GM18508 (cell line): Measurements from ENCODE around the gene SLC7A6OS.

Source experiments
- ATAC-seq: cut with Tn5 transposase; IDR thresholded peaks from one replicate; pipeline ENCODE4 v1.9.1; 2021; ENCODE audit warnings: moderate number of reproducible peaks; ENCODE audit not compliant: insufficient read depth, unreplicated experiment

The SLC7A6OS gene

DNA sequence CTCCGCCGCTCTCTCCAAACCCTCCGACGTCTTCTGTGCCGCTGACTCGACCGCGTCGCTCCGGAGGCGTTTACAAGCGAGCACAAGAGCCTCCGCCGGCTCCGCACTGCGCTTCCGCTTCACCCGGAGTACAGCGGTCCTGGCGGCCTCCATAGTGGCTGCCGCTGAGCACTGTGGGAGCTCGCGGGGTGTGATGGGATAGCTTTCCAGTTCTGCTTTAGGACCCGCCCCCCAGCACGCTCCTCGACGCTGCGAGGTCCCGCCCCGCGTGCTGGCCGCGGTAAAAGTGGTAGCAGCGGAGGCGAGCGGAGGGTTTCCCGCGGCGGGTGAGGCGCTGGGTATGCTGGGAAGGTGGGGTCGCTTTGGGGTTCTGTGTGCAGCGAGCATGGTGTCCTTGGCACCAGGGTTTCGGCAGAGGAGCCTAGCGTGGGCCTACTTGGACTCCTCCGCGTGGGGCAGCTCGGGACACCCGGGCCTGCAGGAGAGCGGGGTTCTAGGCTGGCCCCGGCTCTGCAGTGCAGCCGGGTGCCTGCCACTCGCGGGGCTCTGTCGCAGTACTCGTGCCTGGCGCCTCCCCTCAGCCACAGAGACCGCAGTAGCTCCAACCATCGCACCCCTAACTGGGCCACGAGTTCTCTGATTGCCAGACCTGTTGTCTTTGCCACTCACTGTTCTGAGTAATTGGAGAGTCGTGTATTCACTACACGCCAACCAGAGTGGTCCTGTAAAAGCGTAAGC, at the start of gene SLC7A6OS, which contains the start of gene PRMT7:
SLC7A6OS (minus strand) TSS at position 173 of the 738 bp plus-strand sequence; CDS start at position 153, 20 bp downstream.
PRMT7 (plus strand) TSS at position 246 of the 738 bp plus-strand sequence. CDS start 4,961 bp downstream, outside the sequence.
- peak; percentile 78 for ATAC-seq

DNA sequence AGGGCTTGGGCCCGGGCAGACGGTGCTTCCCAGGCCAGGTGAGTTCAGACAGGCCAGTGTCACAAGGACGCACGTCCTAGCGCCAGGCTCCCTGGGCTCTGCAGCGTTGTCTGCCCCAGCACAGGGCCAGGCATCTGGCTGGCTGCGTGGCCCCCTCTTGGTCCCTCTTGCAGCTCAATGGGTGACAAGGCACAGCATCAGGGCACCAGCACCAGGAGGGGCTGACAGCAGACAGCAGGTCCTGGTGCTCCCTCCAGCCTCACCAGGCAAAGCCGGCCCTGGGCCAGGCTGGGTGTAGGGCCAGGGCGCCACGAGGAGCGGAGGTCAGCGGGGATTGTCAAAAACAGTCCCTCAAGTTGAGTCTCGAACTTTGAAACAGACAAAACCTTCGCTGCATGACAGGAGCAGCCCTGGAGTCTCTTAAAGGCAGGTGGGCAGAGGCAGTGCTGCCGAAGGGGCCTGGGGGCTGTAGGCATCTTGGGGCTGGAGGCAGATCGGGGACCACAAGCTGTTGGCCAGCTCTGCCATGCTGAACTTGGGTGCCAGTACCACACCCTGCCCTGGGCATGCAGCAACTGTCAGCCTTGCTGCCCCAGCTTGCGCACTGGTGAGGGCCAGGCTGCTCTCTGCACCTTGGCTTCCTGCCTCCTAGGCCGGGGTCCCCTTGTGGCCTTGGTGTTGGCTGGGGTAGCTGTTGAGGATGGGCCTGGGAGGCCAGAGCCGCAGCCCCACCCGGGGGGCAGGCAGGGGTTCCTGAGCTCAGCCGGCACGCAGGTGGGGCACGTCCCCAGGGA, 48.8 kb upstream of the SLC7A6OS start:
- no peak for ATAC-seq

GRCh38 chr16:68358951-68359350, 48.2 kb upstream of the SLC7A6OS start:
- no peak for ATAC-seq

GRCh38 chr16:68357923-68358322, 47.2 kb upstream of the SLC7A6OS start:
- no peak for ATAC-seq

DNA sequence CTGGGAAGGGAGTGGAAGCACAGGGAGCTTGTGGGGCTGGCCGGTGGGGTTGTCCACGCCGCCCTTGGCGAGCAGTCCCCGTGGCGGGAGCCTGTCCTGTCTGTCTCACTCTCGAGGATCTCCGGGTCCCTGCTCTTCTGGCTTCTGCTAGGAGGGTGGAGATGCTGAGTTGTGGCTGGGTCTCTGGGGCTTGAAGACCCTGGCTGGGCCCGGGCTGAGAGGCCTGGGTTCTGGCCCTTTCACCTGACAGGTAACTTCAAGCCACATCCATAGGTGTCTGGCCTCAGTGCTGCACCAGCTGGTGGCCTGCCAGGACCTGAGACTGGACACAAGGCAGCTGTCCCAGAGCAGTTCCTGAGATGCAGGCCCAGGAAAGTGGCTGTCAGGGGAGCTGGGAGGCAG, 46.8 kb upstream of the SLC7A6OS start:
- ATAC-seq: no peak

DNA sequence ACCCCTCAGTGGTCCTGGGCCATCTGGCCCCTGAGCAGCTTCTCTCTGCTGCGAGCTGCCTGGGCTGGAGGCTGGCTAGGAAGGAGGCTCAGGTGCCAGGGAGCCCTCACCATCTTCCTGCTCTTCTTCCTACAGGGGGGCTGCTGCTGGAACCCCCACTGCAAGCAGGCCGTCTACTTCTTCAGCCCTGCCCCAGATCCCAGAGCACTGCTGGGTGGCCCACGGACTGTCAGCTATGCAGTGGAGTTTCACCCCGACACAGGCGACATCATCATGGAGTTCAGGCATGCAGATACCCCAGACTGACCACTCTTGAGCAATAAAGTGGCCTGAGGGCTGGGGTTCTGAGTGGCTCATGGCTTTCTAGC, 46.2 kb upstream of the SLC7A6OS start:
- ATAC-seq: no peak

GRCh38 chr16:68356249-68356918, 45.6 kb upstream of the SLC7A6OS start:
- peak; percentile 73 for ATAC-seq

DNA sequence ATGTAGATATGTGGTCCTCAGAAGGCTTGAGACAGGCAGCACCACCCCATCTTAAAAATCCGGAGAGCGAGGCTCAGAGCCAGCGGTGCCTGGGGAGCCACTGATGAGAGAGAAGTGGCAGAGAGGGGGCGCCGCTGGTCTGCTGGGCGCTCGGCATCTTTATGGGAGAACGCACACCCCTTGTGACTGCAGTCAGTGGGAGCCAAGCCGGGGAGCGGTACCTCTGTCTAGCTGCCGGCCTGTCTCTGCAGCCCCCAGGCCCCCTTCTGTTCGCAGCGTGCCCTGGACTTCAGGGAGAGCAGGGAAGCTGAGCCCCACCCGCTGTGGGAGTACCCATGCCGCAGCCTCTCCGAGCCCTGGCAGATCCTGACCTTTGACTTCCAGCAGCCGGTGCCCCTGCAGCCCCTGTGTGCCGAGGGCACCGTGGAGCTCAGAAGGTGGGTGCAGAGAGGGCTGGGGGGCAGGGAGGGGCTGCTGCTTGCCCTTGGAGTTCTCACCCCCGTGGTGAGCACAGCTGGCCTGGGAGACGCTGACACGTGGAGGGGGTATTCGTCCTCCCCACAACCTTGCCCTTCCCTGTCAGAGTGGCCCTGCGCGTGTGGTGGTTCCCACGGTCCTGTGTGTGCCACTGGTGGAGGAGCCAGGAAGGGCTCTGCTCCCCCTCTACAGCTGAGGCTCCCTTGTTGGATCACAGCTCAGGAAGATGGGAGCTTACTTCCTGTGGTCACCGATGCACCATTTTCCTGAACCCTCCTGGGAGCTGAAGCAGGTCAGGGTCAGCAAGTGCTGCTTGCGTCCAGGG, 44.9 kb upstream of the SLC7A6OS start:
- no peak for ATAC-seq

DNA sequence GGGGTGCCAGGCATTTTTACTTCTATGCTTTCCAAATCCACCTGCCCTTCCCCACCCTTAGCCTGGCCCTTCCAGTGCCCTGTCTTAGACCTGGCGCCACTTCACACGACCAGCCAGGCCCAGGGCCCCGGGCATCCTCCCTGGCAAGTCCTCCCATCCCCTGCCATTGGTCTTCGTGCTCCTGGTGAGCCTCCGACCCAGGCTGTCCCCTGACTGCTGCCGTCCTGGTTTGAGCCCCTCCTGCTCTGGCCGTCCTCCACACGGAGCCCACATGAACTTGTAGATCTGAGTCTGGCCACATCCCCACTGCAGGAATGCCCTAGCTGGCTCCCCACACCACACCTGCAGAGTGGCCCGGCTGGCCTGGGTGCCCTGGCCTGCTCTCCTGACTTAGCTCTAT, 44.1 kb upstream of the SLC7A6OS start:
- ATAC-seq: no peak

- no peak for ATAC-seq
Measured at GRCh38 chr16:68353366-68353765, 42.6 kb upstream of the SLC7A6OS start.

DNA sequence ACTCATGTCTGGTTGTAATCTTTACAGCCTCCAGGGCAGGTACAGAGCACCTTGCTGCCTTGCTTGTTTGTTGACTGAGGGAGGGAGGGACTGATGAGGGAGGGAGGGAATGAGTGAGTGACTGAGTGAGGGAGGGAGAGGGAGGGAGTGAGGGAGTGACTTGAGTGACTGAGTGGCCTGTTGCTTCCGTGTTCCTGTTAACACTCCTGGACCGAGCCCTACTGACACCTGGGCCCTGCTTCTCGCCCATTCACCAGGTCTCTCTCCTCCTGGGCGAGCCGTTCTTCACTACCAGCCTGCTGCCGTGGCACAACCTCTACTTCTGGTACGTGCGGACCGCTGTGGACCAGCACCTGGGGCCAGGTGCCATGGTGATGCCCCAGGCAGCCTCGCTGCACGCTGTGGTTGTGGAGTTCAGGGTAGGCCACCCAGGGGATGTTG, 41.3 kb upstream of the SLC7A6OS start:
- no peak for ATAC-seq

DNA sequence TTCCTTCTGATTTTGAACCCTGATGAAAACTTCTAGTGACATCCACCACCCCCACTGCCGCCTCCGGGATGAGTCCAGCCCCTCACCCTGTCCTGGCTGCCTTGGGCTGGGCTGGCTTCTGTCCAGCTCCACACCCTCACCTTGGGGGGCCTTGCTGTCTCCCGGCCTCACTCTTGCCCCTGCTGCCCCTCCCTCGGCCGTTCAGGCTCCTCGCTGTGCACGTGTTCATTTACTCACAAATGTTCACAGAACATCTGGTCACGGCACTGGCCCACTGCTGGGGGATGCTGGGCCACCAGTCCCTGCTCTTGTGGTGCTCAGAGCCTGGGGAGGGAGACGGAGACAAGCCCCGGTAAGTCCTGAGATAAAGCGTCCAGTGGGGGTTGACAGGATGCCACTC, 40.7 kb upstream of the SLC7A6OS start:
- ATAC-seq: no peak

DNA sequence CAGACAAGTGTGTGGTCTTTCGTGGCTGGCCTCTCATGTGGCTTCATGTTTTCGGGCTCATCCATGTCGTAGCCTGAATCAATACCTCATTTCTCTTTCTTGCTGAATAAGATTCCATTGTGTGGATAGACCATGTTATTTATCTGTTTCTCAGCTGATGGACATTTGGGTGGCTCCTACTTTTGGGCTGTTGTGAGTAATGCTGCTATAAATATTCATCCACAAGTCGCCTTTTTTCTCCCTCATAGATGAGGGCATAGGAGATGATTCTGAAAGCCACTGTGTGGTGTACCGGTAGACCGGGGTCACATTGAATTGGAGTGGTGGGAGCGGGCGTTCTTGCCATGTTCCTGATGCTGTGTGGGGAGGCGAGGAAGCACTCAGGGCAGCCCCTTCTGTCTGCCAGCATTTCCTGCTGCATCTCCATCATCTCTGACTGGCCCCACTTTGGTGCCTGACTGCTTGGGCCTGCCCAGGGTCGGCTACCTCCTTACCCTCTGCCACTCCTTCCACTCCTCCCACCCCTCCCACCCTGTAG, 40.1 kb upstream of the SLC7A6OS start:
- ATAC-seq: no peak

DNA sequence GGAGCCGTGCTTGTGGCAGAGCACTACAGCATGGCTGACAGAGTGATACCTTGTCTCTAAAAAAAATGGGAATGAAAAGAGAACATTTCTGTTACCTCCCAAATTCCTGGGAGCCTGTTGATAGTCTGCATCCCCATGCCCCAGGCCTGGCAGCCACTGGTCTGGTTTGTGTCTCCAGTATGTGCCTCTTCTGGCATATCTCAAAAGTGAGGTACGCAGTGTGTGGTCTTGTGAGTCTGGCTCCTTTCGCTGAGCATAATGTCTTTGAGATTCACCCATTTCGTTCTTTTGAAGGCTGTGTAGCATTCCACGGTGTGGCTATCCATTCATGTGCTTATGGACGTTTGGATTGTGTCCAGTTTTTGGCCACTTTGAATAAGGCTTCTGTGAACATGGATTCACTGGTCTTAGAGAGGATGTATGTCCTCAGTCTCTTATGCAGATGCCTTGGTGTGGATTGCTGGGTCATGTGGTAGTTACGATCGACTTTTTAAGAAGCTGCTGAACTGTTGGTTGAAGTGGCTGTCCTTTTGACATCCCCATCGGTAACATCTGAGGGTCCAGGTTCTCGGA, 39.2 kb upstream of the SLC7A6OS start:
- no peak for ATAC-seq

- ATAC-seq: no peak
Measured at GRCh38 chr16:68348639-68349445, 38.1 kb upstream of the SLC7A6OS start.

- ATAC-seq: no peak
Measured at GRCh38 chr16:68347605-68348004, 36.9 kb upstream of the SLC7A6OS start.

DNA sequence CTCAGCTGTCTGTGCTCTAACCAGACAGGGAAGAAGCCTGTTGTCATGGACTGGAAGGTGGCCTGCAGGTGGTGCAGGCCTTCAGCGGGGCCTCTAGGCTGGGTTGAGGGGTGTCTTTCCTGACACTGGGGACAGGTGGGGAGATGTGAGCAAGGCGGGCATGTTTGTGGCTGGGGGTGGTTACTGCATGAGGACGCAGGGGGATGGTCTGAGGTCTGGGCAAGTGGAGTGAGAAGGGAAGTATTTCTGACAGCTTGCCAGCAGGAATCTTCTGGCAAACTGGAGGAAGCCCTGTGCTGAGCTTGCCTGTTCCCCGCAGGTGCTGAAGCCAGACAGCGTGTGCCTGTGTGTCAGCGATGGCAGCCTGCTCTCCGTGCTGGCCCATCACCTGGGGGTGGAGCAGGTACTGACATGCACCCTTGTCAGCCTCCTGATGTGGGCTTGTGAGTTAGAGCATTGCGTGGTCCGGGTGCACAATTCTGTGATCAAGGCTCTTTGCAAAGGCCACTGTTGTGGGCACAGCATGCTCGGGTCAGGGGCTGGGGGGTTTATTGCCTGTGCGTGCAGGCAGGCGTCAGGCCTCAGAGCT, 36.2 kb upstream of the SLC7A6OS start:
- no peak for ATAC-seq

DNA sequence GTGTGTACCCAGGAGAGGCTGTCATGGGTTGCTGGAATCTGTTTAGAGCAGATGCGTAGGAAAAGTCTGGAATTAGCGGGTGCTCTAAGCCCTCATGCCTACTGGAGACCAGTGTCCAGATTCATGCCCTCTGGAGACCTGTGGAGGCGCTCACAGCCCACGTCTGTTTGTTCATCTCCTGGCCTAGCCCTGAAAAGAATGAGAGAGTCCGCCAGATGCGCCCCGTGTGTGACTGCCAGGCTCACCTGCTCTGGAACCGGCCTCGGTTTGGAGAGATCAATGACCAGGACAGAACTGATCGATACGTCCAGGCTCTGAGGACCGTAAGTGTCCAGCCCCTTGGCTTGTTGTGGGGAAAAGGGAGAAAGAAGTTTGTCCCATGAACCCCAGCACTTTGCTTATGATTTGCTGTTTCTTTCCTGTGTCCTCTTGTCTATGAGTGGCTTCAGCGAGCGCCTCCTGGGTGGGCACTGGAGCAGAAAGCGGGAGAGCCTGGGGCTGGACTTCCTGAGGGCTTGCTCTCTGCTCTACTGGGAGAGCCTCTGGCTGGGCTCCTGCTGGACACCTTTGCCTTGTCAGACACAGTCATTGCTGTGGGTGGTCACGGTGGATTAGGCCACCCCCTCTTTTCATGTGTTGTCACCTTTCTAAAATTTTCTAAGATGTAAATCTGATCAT, 35.4 kb upstream of the SLC7A6OS start:
- no peak for ATAC-seq
